ENCODE data around the gene ARHGAP42. TPM values are rescaled to one million over a fixed set of nuclear protein-coding genes. Genes with fewer than 3 reads are reported as not detected.

ARHGAP42 gene
- total and polyA plus RNA-seq, 4 donors: 3.8 to 17.2 (median 12.0) TPM

GRCh38 chr11:100774859-100775258, 87.8 kb downstream of the ARHGAP42 start:
- Histone ChIP-seq H3K27ac (ENCODE audit: low read depth in 1 of 2, low read length in 2 of 2) (no peak overlapping the region), H3K9ac (ENCODE audit: low read depth in 1 of 2, low read length in 2 of 2) (no peak overlapping the region), H3K9me3 (ENCODE audit: control insufficient read depth in 4 of 4, low read length in 3 of 4) (no peaks in the 10 kb centered on the region), H3K4me1 (ENCODE audit: control insufficient read depth in 4 of 4, insufficient read depth in 4 of 4, low read length in 3 of 4) (peaks cover 5 to 23% (median 18%) of the 10 kb centered on the region in 4 donors), H3K27me3 (ENCODE audit: control insufficient read depth in 4 of 4, insufficient read depth in 4 of 4, low read length in 3 of 4) (no peaks in the 10 kb centered on the region), H3K4me3 (ENCODE audit: low read depth in 1 of 3, low read length in 3 of 3) (no peak overlapping the region), H3K36me3 (ENCODE audit: control insufficient read depth in 4 of 4, insufficient read depth in 3 of 4, low read depth in 1 of 4, low read length in 3 of 4) (peaks cover 0 to 6% (median 1%) of the 10 kb centered on the region in 4 donors)
- peak; percentile 45 to 59 for TF ChIP-seq RXRA (IDR thresholded peaks at IDR 0.05)
- peak; percentile 30 for TF ChIP-seq SP1 (IDR thresholded peaks at IDR 0.05)
- TF ChIP-seq CTCF (IDR thresholded peaks at IDR 0.05; ENCODE audit: low read depth, low read length, missing input control): no peak
- TF ChIP-seq HNF4A (conservative IDR thresholded peaks at IDR 0.05): peak; percentile 31 to 43
- 50% methylated on average over 3 of the region's 3 CpGs for WGBS
- no peak for DNase-seq (ENCODE audit: low spot score)

GRCh38 chr11:100776212-100776896, 89.3 kb downstream of the ARHGAP42 start:
- Histone ChIP-seq H3K9ac (ENCODE audit: low read depth in 1 of 2, low read length in 2 of 2) (no peak overlapping the region), H3K9me3 (ENCODE audit: control insufficient read depth in 4 of 4, low read length in 3 of 4) (no peaks in the 10 kb centered on the region), H3K4me1 (ENCODE audit: control insufficient read depth in 4 of 4, insufficient read depth in 4 of 4, low read length in 3 of 4) (peaks cover 6 to 23% (median 18%) of the 10 kb centered on the region in 4 donors), H3K36me3 (ENCODE audit: control insufficient read depth in 4 of 4, insufficient read depth in 3 of 4, low read depth in 1 of 4, low read length in 3 of 4) (peaks cover 0 to 4% (median 1%) of the 10 kb centered on the region in 4 donors), H3K27me3 (ENCODE audit: control insufficient read depth in 4 of 4, insufficient read depth in 4 of 4, low read length in 3 of 4) (no peaks in the 10 kb centered on the region), H3K27ac (ENCODE audit: low read depth in 1 of 2, low read length in 2 of 2) (peak overlapping the region; percentile 13 to 28), H3K4me3 (ENCODE audit: low read depth in 1 of 3, low read length in 3 of 3) (no peak overlapping the region)
- no peak for TF ChIP-seq CTCF (IDR thresholded peaks at IDR 0.05; ENCODE audit: low read depth, low read length, missing input control)
- TF ChIP-seq EGR1 (IDR thresholded peaks at IDR 0.05; ENCODE audit: low read depth in 2 of 2): no peak
- TF ChIP-seq YY1 (IDR thresholded peaks at IDR 0.05): no peak
- no peak for TF ChIP-seq TAF1 (conservative IDR thresholded peaks at IDR 0.05)
- peak; percentile 66 for TF ChIP-seq HNF4G (IDR thresholded peaks at IDR 0.05)
- no peak for TF ChIP-seq ATF3 (IDR thresholded peaks at IDR 0.05)
- no peak for TF ChIP-seq REST (IDR thresholded peaks at IDR 0.05)
- TF ChIP-seq JUND (IDR thresholded peaks at IDR 0.05): peak in 1 of 2 donors; percentile 36
- no peak for TF ChIP-seq FOXA2 (IDR thresholded peaks at IDR 0.05)
- no peak for TF ChIP-seq GABPA (IDR thresholded peaks at IDR 0.05 in 1 of 2, conservative IDR thresholded peaks at IDR 0.05 in 1 of 2)
- TF ChIP-seq MAX (IDR thresholded peaks at IDR 0.05): no peak
- TF ChIP-seq SP1 (IDR thresholded peaks at IDR 0.05): peak; percentile 61
- TF ChIP-seq ZBTB33 (IDR thresholded peaks at IDR 0.05): no peak
- TF ChIP-seq RAD21 (IDR thresholded peaks at IDR 0.05): peak in 1 of 2 donors; percentile 18
- no peak for TF ChIP-seq RXRA (IDR thresholded peaks at IDR 0.05)
- no peak for TF ChIP-seq NR2F2 (IDR thresholded peaks at IDR 0.05)
- peak; percentile 60 to 79 for TF ChIP-seq HNF4A (conservative IDR thresholded peaks at IDR 0.05)
- TF ChIP-seq FOXA1 (IDR thresholded peaks at IDR 0.05): no peak
- WGBS: 52% methylated on average over 6 of the region's 6 CpGs
- DNase-seq (ENCODE audit: low spot score): no peak

Data from liver (tissue), 9 donors.